Keratinocyte (primary cell): ENCODE results near the gene KCNH8. TPM values are rescaled to one million over a fixed set of nuclear protein-coding genes. Genes with fewer than 3 reads are reported as not detected.

Source experiments
- DNase-seq: peaks from one replicate; pipeline ENCODE4 v3.0.0-alpha.2; 2011; ENCODE audit warnings: low read depth, missing footprints, low spot score
- FAIRE-seq: peaks from 2 replicates; lab custom pipeline; 2011; peaks lifted over from hg19 to GRCh38; lab: Jason Lieb, UNC
- H2AFZ ChIP-seq: 2 replicates; pipeline ENCODE4 v1.6.0; 2012; ENCODE audit warnings: low read length, control low read depth, inconsistent platforms; ENCODE audit not compliant: control insufficient read depth
- H3K27ac ChIP-seq: 2 replicates; pipeline ENCODE4 v1.5.1; 2011; ENCODE audit warnings: low read length; ENCODE audit not compliant: control insufficient read depth, insufficient read depth
- H3K27me3 ChIP-seq: 3 replicates; pipeline ENCODE4 v1.6.0; 2011; ENCODE audit warnings: low read length; ENCODE audit not compliant: control insufficient read depth, insufficient read depth; ENCODE audit errors: extremely low read depth
- H3K36me3 ChIP-seq, 2 experiments: 2 replicates in 1 of 2; 3 replicates in 1 of 2; pipeline ENCODE4 v1.5.1; 2011; ENCODE audit warnings: low read length in 2 of 2, mild to moderate bottlenecking in 1 of 2; ENCODE audit not compliant: control insufficient read depth in 2 of 2, insufficient read depth in 2 of 2; ENCODE audit errors: extremely low read depth in 1 of 2
- H3K4me1 ChIP-seq: 3 replicates; pipeline ENCODE4 v1.5.1; 2011; ENCODE audit warnings: low read length; ENCODE audit not compliant: control insufficient read depth, insufficient read depth; ENCODE audit errors: extremely low read depth
- H3K4me2 ChIP-seq: 3 replicates; pipeline ENCODE4 v1.6.0; 2011; ENCODE audit warnings: low read depth, low read length; ENCODE audit not compliant: control insufficient read depth, insufficient read depth; ENCODE audit errors: extremely low read depth
- H3K4me3 ChIP-seq, 3 experiments: fragments of 200-600 bp in 1 of 3; sonication (generic) in 1 of 3; 2 replicates in 2 of 3; 3 replicates in 1 of 3; pipeline ENCODE4 v1.5.1; 2011 to 2016; ENCODE audit warnings: low read length in 3 of 3, mild to moderate bottlenecking in 3 of 3, control low read depth in 2 of 3, inconsistent platforms in 1 of 3, low read depth in 1 of 3, mixed read lengths in 1 of 3, mixed run types in 1 of 3, moderate library complexity in 1 of 3; ENCODE audit not compliant: control insufficient read depth in 2 of 3, insufficient read depth in 2 of 3; ENCODE audit errors: extremely low read depth in 1 of 3
- H3K79me2 ChIP-seq: 2 replicates; pipeline ENCODE4 v1.6.0; 2012; ENCODE audit warnings: low read length; ENCODE audit not compliant: control insufficient read depth, insufficient read depth
- H3K9ac ChIP-seq: 3 replicates; pipeline ENCODE4 v1.6.0; 2011; ENCODE audit warnings: low read length; ENCODE audit not compliant: control insufficient read depth, insufficient read depth; ENCODE audit errors: extremely low read depth
- H3K9me1 ChIP-seq: 3 replicates; pipeline ENCODE4 v1.6.0; 2011; ENCODE audit warnings: low read length; ENCODE audit not compliant: control insufficient read depth, insufficient read depth; ENCODE audit errors: extremely low read depth
- H3K9me3 ChIP-seq: 2 replicates; pipeline ENCODE4 v1.5.1; 2012; ENCODE audit warnings: low read depth, low read length; ENCODE audit not compliant: control insufficient read depth
- H4K20me1 ChIP-seq: 3 replicates; pipeline ENCODE4 v1.6.0; 2011; ENCODE audit warnings: low read length; ENCODE audit not compliant: control insufficient read depth, insufficient read depth; ENCODE audit errors: extremely low read depth
- CTCF ChIP-seq, 3 experiments: IDR thresholded peaks in 1 of 3; conservative IDR thresholded peaks in 1 of 3; optimal IDR thresholded peaks in 1 of 3; 2 replicates in 2 of 3; 3 replicates in 1 of 3; pipeline versions ENCODE3 to v1.5.1; 2011; ENCODE audit warnings: low read length in 3 of 3, mild to moderate bottlenecking in 3 of 3, moderate library complexity in 2 of 3, control low read depth in 1 of 3, inconsistent platforms in 1 of 3; ENCODE audit not compliant: insufficient read depth in 2 of 3; ENCODE audit errors: extremely low read depth in 1 of 3
- EZH2 ChIP-seq: IDR thresholded peaks from one replicate; pipeline ENCODE4 v1.6.1; 2012; ENCODE audit warnings: inconsistent platforms, mild to moderate bottlenecking, low read length, moderate library complexity
- dilution Hi-C: fragments of 300-500 bp; cut with MboI; formaldehyde crosslinking; loops from one replicate; pipeline ENCODE4 v1.7.0; 2020; ENCODE audit warnings: low sequenced_read_pairs; ENCODE audit not compliant: extremely low pct_ligation_motif_present
- polyA plus RNA-seq, 5 experiments: library from polyadenylated mRNA; depleted of rRNA in 3 of 5; stranded (reverse) in 3 of 5; stranded (forward) in 1 of 5; unstranded in 1 of 5; fragments of >200 nt; gene quantifications; 1 replicate in 1 of 5; 2 replicates in 3 of 5; 3 replicates in 1 of 5; pipeline versions ENCODE4 v1.2.1 to v1.2.3, GENCODE V29; 2011 to 2012; ENCODE audit warnings: missing spikeins in 2 of 5, low read depth in 1 of 5, low replicate concordance in 1 of 5

Gene KCNH8
- polyA plus RNA-seq, 1 donor (not counting 4 experiments of a cell fraction or from before 2014, with no cell fraction given), result not detected

- H3K79me2 ChIP-seq, result no peaks in the 10 kb centered on the region
- no peak overlapping the region for H3K9ac ChIP-seq
- no peaks in the 10 kb centered on the region for H3K27me3 ChIP-seq
- no peak overlapping the region for H3K4me3 ChIP-seq
- no peak overlapping the region for H3K4me2 ChIP-seq
- no peaks in the 10 kb centered on the region for H4K20me1 ChIP-seq
- H3K27ac ChIP-seq, result no peak overlapping the region
- H3K36me3 ChIP-seq, result no peaks in the 10 kb centered on the region
- DNase-seq (no peak), FAIRE-seq (no peak)
- no peaks in the 10 kb centered on the region for H3K9me1 ChIP-seq
- TF ChIP-seq EZH2, result no peak
- no peak for TF ChIP-seq CTCF (optimal IDR thresholded peaks at IDR 0.05 in 1 of 3, IDR thresholded peaks at IDR 0.05 in 1 of 3, conservative IDR thresholded peaks at IDR 0.05 in 1 of 3; ENCODE audit: extremely low read depth in 1 of 3, insufficient read depth in 2 of 3, low read length in 3 of 3)
- dilution Hi-C loops, result no loop called here
- no peaks in the 10 kb centered on the region for H3K4me1 ChIP-seq
- no peak overlapping the region for H2AFZ ChIP-seq
- H3K9me3 ChIP-seq, result no peaks in the 10 kb centered on the region
Measured at GRCh38 chr3:19338769-19339168, 190.5 kb downstream of the KCNH8 start.

GRCh38 chr3:19342389-19342788, 194.1 kb downstream of the KCNH8 start:
- no peak overlapping the region for H3K9ac ChIP-seq
- no peaks in the 10 kb centered on the region for H3K27me3 ChIP-seq
- no peaks in the 10 kb centered on the region for H3K9me1 ChIP-seq
- dilution Hi-C loops, result no loop called here
- no peaks in the 10 kb centered on the region for H3K9me3 ChIP-seq
- DNase-seq (no peak), FAIRE-seq (no peak)
- H4K20me1 ChIP-seq, result no peaks in the 10 kb centered on the region
- no peak overlapping the region for H3K4me2 ChIP-seq
- H2AFZ ChIP-seq, result no peak overlapping the region
- no peak overlapping the region for H3K27ac ChIP-seq
- TF ChIP-seq EZH2, result no peak
- TF ChIP-seq CTCF (optimal IDR thresholded peaks at IDR 0.05 in 1 of 3, IDR thresholded peaks at IDR 0.05 in 1 of 3, conservative IDR thresholded peaks at IDR 0.05 in 1 of 3; ENCODE audit: extremely low read depth in 1 of 3, insufficient read depth in 2 of 3, low read length in 3 of 3), result no peak
- H3K4me1 ChIP-seq, result no peaks in the 10 kb centered on the region
- no peaks in the 10 kb centered on the region for H3K79me2 ChIP-seq
- H3K36me3 ChIP-seq, result no peaks in the 10 kb centered on the region
- no peak overlapping the region for H3K4me3 ChIP-seq
